HL-60 (cell line): ENCODE results near the gene KAZN.

Experiments used
- DNase-seq, 2 experiments: peaks; one replicate each; pipeline ENCODE4 v3.0.0-alpha.2; 2010 to 2020; ENCODE audit warnings: low read depth in 1 of 2, low spot score in 1 of 2
- H3K27ac ChIP-seq: fragments of 250-450 bp; sonication (Bioruptor Pico); replicated peaks from 2 replicates; pipeline ENCODE4 v1.5.1; 2020; ENCODE audit warnings: mild to moderate bottlenecking, moderate library complexity
- H3K27me3 ChIP-seq: fragments of 250-450 bp; sonication (Bioruptor Pico); 2 replicates; pipeline ENCODE4 v1.5.1; 2021; ENCODE audit warnings: mild to moderate bottlenecking, moderate library complexity; ENCODE audit not compliant: insufficient read depth, poor library complexity, severe bottlenecking
- H3K4me3 ChIP-seq: replicated peaks from 2 replicates; pipeline ENCODE4 v1.5.1; 2011; ENCODE audit warnings: mild to moderate bottlenecking, control low read depth, low read length; ENCODE audit not compliant: insufficient read depth
- GABPA ChIP-seq: IDR thresholded peaks from 2 replicates; pipeline ENCODE4 v1.6.1; 2012; ENCODE audit warnings: low read depth
- POLR2AphosphoS5 ChIP-seq: IDR thresholded peaks from 2 replicates; pipeline ENCODE4 v1.6.1; 2012; ENCODE audit warnings: low read depth
- SPI1 ChIP-seq: IDR thresholded peaks from 2 replicates; pipeline ENCODE4 v1.6.1; 2012; ENCODE audit warnings: low read depth, mild to moderate bottlenecking, borderline replicate concordance
- TF ChIP-seq, protein P1 (sequence below): IDR thresholded peaks from 2 replicates; pipeline ENCODE4 v1.6.1; 2012; ENCODE audit warnings: low read depth; ENCODE audit not compliant: insufficient replicate concordance
- TF ChIP-seq, protein P2 (sequence below): IDR thresholded peaks from one replicate; pipeline ENCODE4 v1.5.1; 2011; ENCODE audit warnings: low read length, control low read depth, inconsistent platforms; ENCODE audit not compliant: insufficient read depth

The KAZN gene

DNA sequence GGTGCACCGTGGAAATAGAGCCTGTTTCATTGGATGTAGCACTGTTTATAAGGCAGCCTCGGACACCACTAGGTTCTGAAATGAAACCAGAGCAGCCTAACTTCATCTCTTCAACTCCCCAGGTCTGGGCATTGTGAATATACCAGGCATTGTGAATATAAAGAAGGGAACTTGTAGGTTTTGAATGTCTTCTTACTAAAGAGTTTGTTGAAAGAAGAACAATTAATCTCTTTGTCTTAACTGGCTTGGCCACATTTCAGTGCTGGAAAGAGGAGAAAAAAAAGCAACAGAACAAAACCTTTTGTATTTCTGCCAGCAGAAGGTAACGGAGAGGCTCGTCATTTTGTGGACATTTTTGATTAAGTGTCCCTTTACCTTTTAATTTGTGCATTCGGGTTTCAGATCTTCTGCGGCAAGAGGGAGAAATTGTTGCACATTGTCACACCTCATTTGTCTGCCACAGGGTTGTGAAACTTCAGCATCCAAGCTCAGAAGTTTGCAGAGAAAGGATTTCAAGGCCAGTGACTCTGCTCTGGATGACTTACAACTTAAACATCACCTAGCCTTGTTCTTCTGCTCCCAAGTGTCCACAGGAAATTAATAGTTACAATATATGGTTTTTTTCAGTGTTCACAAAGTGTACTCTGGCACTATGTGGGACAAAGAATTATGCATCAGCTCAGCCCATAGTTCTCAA is 158.3 kb downstream of the KAZN start:
- Histone ChIP-seq H3K27ac (no peak overlapping the region), H3K4me3 (no peak overlapping the region), H3K27me3 (no peaks in the 10 kb centered on the region)
- DNase-seq: no peak
- no peak for TF ChIP-seq GABPA
- no peak for TF ChIP-seq POLR2AphosphoS5
- TF ChIP-seq, protein P1, sequence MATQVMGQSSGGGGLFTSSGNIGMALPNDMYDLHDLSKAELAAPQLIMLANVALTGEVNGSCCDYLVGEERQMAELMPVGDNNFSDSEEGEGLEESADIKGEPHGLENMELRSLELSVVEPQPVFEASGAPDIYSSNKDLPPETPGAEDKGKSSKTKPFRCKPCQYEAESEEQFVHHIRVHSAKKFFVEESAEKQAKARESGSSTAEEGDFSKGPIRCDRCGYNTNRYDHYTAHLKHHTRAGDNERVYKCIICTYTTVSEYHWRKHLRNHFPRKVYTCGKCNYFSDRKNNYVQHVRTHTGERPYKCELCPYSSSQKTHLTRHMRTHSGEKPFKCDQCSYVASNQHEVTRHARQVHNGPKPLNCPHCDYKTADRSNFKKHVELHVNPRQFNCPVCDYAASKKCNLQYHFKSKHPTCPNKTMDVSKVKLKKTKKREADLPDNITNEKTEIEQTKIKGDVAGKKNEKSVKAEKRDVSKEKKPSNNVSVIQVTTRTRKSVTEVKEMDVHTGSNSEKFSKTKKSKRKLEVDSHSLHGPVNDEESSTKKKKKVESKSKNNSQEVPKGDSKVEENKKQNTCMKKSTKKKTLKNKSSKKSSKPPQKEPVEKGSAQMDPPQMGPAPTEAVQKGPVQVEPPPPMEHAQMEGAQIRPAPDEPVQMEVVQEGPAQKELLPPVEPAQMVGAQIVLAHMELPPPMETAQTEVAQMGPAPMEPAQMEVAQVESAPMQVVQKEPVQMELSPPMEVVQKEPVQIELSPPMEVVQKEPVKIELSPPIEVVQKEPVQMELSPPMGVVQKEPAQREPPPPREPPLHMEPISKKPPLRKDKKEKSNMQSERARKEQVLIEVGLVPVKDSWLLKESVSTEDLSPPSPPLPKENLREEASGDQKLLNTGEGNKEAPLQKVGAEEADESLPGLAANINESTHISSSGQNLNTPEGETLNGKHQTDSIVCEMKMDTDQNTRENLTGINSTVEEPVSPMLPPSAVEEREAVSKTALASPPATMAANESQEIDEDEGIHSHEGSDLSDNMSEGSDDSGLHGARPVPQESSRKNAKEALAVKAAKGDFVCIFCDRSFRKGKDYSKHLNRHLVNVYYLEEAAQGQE: no peak
- TF ChIP-seq SPI1: no peak
- TF ChIP-seq, protein P2, sequence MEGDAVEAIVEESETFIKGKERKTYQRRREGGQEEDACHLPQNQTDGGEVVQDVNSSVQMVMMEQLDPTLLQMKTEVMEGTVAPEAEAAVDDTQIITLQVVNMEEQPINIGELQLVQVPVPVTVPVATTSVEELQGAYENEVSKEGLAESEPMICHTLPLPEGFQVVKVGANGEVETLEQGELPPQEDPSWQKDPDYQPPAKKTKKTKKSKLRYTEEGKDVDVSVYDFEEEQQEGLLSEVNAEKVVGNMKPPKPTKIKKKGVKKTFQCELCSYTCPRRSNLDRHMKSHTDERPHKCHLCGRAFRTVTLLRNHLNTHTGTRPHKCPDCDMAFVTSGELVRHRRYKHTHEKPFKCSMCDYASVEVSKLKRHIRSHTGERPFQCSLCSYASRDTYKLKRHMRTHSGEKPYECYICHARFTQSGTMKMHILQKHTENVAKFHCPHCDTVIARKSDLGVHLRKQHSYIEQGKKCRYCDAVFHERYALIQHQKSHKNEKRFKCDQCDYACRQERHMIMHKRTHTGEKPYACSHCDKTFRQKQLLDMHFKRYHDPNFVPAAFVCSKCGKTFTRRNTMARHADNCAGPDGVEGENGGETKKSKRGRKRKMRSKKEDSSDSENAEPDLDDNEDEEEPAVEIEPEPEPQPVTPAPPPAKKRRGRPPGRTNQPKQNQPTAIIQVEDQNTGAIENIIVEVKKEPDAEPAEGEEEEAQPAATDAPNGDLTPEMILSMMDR: no peak

DNA sequence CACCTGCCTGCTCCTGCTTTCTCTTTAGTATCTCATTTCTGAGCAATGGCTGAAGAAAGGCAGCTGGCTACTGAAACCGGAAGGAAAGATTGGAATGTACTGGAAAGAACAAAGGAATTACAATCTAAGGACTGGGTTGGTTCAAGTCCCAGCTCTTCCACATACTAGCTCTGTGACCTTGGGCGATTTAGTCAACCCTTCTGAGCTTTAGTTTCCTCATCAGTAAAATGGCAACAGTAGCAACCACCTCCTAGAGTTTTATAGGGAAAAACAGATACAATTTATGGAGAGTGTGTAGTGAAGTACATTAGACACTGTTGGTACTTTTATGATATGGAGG is 158.8 kb downstream of the KAZN start:
- DNase-seq: no peak
- H3K4me3 ChIP-seq: no peak overlapping the region
- no peak overlapping the region for H3K27ac ChIP-seq
- TF ChIP-seq, protein P2: no peak
- no peaks in the 10 kb centered on the region for H3K27me3 ChIP-seq

DNA sequence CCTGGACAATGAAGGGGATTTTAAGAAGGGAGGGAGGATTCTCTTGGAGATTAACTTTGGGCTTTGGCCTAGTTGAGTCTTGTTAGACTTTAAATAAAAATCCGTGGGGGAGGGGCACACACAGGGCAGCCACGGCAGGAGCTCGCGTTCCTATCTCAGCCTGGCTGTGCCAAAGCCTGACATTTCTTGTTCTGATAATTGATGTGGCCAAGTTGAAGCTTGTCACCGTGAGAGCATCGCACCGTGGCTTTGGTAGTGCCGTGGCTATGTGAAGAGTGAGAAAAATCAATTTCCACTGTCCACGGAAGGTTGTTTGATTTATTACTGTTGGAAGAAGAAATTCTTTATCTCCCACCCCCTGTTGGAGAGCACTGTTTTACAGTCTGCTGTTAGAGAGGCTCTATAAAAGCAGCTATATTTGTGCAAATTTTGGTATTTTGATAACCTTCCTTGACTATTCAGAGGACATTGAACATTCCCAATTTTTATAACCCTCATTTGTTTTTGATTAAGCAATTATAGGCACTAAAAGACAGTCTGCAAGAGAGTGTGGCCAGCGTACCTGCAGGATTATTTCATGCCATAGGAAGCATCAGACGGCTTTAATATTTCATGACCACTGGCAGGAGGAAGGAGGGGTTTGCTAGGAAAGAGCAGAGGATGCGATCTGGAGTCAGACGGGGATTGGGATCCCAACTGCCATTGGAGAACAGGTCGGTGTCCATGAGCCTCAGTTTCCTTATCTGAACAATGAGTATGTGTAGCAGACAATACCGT is 160.7 kb downstream of the KAZN start:
- TF ChIP-seq GABPA (no peak), SPI1 (no peak), POLR2AphosphoS5 (no peak)
- TF ChIP-seq, protein P1: no peak
- TF ChIP-seq, protein P2: no peak
- H3K27ac ChIP-seq: no peak overlapping the region
- no peak for DNase-seq
- H3K27me3 ChIP-seq: no peaks in the 10 kb centered on the region
- no peak overlapping the region for H3K4me3 ChIP-seq
